MCF 10A (cell line): Measurements from ENCODE around the gene KIF2A. TPM values are rescaled to one million over a fixed set of nuclear protein-coding genes. Genes with fewer than 3 reads are reported as not detected.

Source experiments
- BruUV-seq: library from RNA; stranded (reverse); fragments of 400-500 nt; replicated peaks from 2 replicates; lab custom pipeline; 2021; lab: Mats Ljungman, UMichigan
- CTCF ChIA-PET: fragments of 300-600 bp; sonication (Branson Sonifier 250); formaldehyde crosslinking; extraction: SDS; loops from one replicate; lab custom pipeline; 2021; ENCODE audit warnings: antibody characterized with exemption, inconsistent platforms; lab: Yijun Ruan, JAX
- POLR2A ChIA-PET: fragments of 300-600, 350-650 bp; sonication (Branson Sonifier 250); formaldehyde crosslinking; extraction: SDS; loops from one replicate; lab custom pipeline; 2020; ENCODE audit warnings: antibody characterized with exemption, inconsistent platforms; lab: Yijun Ruan, JAX
- DNase-seq: peaks from one replicate; pipeline ENCODE4 v3.0.0-alpha.2; 2018; ENCODE audit not compliant: unreplicated experiment
- H3K27ac Mint-ChIP-seq: one replicate; pipeline ENCODE4 v1.8.0; 2022; ENCODE audit warnings: mild to moderate bottlenecking, low read depth, mixed read lengths; ENCODE audit not compliant: unreplicated experiment
- H3K27me3 Mint-ChIP-seq: one replicate; pipeline ENCODE4 v1.8.0; 2022; ENCODE audit warnings: mixed read lengths; ENCODE audit not compliant: insufficient read depth, unreplicated experiment
- H3K36me3 Mint-ChIP-seq: one replicate; pipeline ENCODE4 v1.8.0; 2022; ENCODE audit warnings: mild to moderate bottlenecking, moderate library complexity, mixed read lengths; ENCODE audit not compliant: insufficient read depth, unreplicated experiment
- H3K4me1 Mint-ChIP-seq: one replicate; pipeline ENCODE4 v1.8.0; 2022; ENCODE audit warnings: mixed read lengths; ENCODE audit not compliant: insufficient read depth, unreplicated experiment
- H3K4me3 Mint-ChIP-seq: one replicate; pipeline ENCODE4 v1.8.0; 2022; ENCODE audit warnings: mild to moderate bottlenecking, moderate library complexity, mixed read lengths; ENCODE audit not compliant: unreplicated experiment
- H3K9me3 Mint-ChIP-seq: one replicate; pipeline ENCODE4 v1.8.0; 2022; ENCODE audit warnings: mixed read lengths; ENCODE audit not compliant: unreplicated experiment
- CTCF ChIP-seq: fragments of 200-600 bp; IDR thresholded peaks from one replicate; pipeline ENCODE4 v1.8.0; 2022; ENCODE audit warnings: antibody characterized with exemption, mild to moderate bottlenecking; ENCODE audit not compliant: unreplicated experiment
- intact Hi-C: fragments of 100-400 bp; cut with micrococcal nuclease; formaldehyde crosslinking; loops from 2 replicates; pipeline ENCODE4 v1.14.1; 2022
- total RNA-seq: library from RNA; stranded (reverse); gene quantifications from 2 replicates; pipeline ENCODE4 v1.2.3, GENCODE V29; 2022

The KIF2A gene
- total RNA-seq, 1 experiment from 2014 or later: 61.0 TPM

- CTCF ChIA-PET: no interaction called here
- intact Hi-C loops: no loop called here
- POLR2A ChIA-PET: interaction anchor here (0.7 to 1.1 kb wide), 2 partner anchors 10 to 921 kb away, joined by 3 to 4 read pairs; no protein-coding TSS in a partner anchor
- peak; percentile 27 for DNase-seq
- Mint-ChIP-seq H3K36me3 (peaks cover 73% of the 10 kb centered on the region), H3K9me3 (no peaks in the 10 kb centered on the region), H3K4me3 (no peak overlapping the region), H3K4me1 (peaks cover 4% of the 10 kb centered on the region), H3K27me3 (no peaks in the 10 kb centered on the region), H3K27ac (peak overlapping the region; percentile 42)
- no peak for TF ChIP-seq CTCF
- no TSS peak for BruUV-seq
Observed at GRCh38 chr5:62376064-62376463, 70.1 kb downstream of the KIF2A start.

- no peak overlapping the region for H3K27ac Mint-ChIP-seq
- no peaks in the 10 kb centered on the region for H3K9me3 Mint-ChIP-seq
- no peak overlapping the region for H3K4me3 Mint-ChIP-seq
- POLR2A ChIA-PET: interaction anchor here (0.7 to 4.8 kb wide), 4 partner anchors 11 to 29 kb away, joined by 3 to 37 read pairs (median 3); partner anchors contain the start of gene DIMT1
- intact Hi-C loops: no loop called here
- H3K27me3 Mint-ChIP-seq: no peaks in the 10 kb centered on the region
- H3K36me3 Mint-ChIP-seq: peaks cover 90% of the 10 kb centered on the region
- DNase-seq: no peak
- no peak for TF ChIP-seq CTCF
- CTCF ChIA-PET: interaction anchor here (0.6 to 1.0 kb wide), 3 partner anchors 9 to 581 kb away, joined by 3 read pairs; no protein-coding TSS in a partner anchor
- no TSS peak for BruUV-seq
- peaks cover 9% of the 10 kb centered on the region for H3K4me1 Mint-ChIP-seq
Observed at GRCh38 chr5:62385131-62385530, 79.1 kb downstream of the KIF2A start.

GRCh38 chr5:62385816-62386400 is 79.9 kb downstream of the KIF2A start:
- H3K4me1 Mint-ChIP-seq: peaks cover 9% of the 10 kb centered on the region
- H3K4me3 Mint-ChIP-seq: no peak overlapping the region
- POLR2A ChIA-PET: interaction anchor here (0.7 to 4.8 kb wide), 4 partner anchors 10 to 29 kb away, joined by 3 to 37 read pairs (median 3); partner anchors contain the start of genes DIMT1 and IPO11
- H3K9me3 Mint-ChIP-seq: no peaks in the 10 kb centered on the region
- H3K36me3 Mint-ChIP-seq: peaks cover 90% of the 10 kb centered on the region
- no peaks in the 10 kb centered on the region for H3K27me3 Mint-ChIP-seq
- H3K27ac Mint-ChIP-seq: peak overlapping the region; percentile 52
- CTCF ChIA-PET: no interaction called here
- no peak for DNase-seq
- TSS peak; percentile 24 for BruUV-seq
- TF ChIP-seq CTCF: no peak
- intact Hi-C loops: no loop called here

- BruUV-seq: no TSS peak
- peaks cover 9% of the 10 kb centered on the region for H3K4me1 Mint-ChIP-seq
- no peak for DNase-seq
- POLR2A ChIA-PET: interaction anchor here (0.8 to 4.8 kb wide), 5 partner anchors 9 to 875 kb away, joined by 3 to 37 read pairs (median 3); partner anchors contain the start of genes DIMT1 and IPO11
- H3K27me3 Mint-ChIP-seq: no peaks in the 10 kb centered on the region
- peaks cover 89% of the 10 kb centered on the region for H3K36me3 Mint-ChIP-seq
- intact Hi-C loops: no loop called here
- no peaks in the 10 kb centered on the region for H3K9me3 Mint-ChIP-seq
- CTCF ChIA-PET: interaction anchor here (0.7 kb wide), 1 partner anchor 32 kb away, joined by 3 read pairs; no protein-coding TSS in a partner anchor
- no peak overlapping the region for H3K4me3 Mint-ChIP-seq
- TF ChIP-seq CTCF: no peak
- peak overlapping the region; percentile 44 for H3K27ac Mint-ChIP-seq
Observed at GRCh38 chr5:62386824-62387223, 80.8 kb downstream of the KIF2A start.
